Stimulated activated CD4-positive, alpha-beta T cell treated with anti-CD3 and anti-CD28 coated beads, Interleukin-15, amount 100 ng/mL, for 48 hours (primary cell): ENCODE measurements around the gene GAGE12J.
"Not testable (repeated sequence)": the region's sequence is repeated elsewhere in the genome, so short reads cannot be mapped to it uniquely, and the experiment has no call there.

Source experiments
- DNase-seq, 2 donors: peaks; one replicate each; pipeline ENCODE4 v3.0.0-alpha.2; 2020; ENCODE audit warnings: low read depth in 2 of 2

The GAGE12J gene

GRCh38 chrX:49310371-49310770, 11.5 kb upstream of the GAGE12J start:
- no peak for DNase-seq

GRCh38 chrX:49312176-49312575, 9.7 kb upstream of the GAGE12J start:
- no peak for DNase-seq

- DNase-seq, result no peak
These were observed 5.8 kb upstream of the GAGE12J start for GRCh38 chrX:49316085-49316484.

GRCh38 chrX:49322266-49322665, 429 bp downstream of the GAGE12J start:
- not testable (repeated sequence) for DNase-seq

GRCh38 chrX:49323735-49324134, 1.9 kb downstream of the GAGE12J start:
- not testable (repeated sequence) for DNase-seq

GRCh38 chrX:49330421-49330820, 8.6 kb downstream of the GAGE12J start:
- not testable (repeated sequence) for DNase-seq

- not testable (repeated sequence) for DNase-seq
These were observed 9.4 kb downstream of the GAGE12J start, which contains the start of gene GAGE13 for GRCh38 chrX:49331282-49331681. GAGE13 (plus strand) TSS chrX:49331582; CDS start chrX:49332738, 1,156 bp downstream.

GRCh38 chrX:49331841-49332240, 10.0 kb downstream of the GAGE12J start:
- not testable (repeated sequence) for DNase-seq

- DNase-seq, result not testable (repeated sequence)
These were observed 19.6 kb downstream of the GAGE12J start for GRCh38 chrX:49341449-49341848.

GRCh38 chrX:49344496-49345175, 22.8 kb downstream of the GAGE12J start:
- DNase-seq, result not testable (repeated sequence)

- DNase-seq, result not testable (repeated sequence)
These were observed 23.6 kb downstream of the GAGE12J start for GRCh38 chrX:49345402-49345801.

GRCh38 chrX:49346150-49346549, 24.3 kb downstream of the GAGE12J start:
- not testable (repeated sequence) for DNase-seq
